ENCODE results near the gene KRTAP10-4.

DNA sequence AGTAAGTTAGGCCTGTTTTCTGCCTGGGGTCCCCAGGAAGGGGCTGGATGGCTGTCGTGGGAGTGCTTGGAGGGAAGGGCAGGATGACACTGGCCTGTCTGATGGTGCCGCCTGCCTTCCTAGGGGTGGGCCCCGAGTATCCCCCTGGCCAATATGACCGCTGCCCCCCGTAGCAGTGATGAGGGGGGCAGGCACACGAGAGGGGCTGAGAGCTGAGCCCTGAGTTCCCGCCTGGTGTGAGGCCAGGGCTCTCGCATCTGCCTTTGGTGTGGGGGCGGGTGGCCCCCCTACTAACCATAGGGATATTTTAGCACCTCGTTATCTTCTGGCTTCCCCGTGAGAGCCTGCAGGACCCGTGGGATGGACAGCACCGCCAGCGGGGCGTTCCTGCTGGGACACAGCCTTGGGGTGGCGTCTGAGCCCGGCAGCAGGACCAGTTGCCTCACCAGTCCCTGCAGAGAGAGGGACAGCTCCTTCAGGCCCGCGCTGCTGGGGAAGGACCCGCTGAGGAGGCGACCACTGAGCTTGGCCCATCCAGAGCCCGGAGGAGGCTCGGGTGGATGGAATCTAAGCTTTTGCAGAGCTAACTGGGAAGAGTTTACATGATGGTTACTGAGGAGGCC lies 43.9 kb upstream of the KRTAP10-4 start:
- TF ChIP-seq, protein P1, sequence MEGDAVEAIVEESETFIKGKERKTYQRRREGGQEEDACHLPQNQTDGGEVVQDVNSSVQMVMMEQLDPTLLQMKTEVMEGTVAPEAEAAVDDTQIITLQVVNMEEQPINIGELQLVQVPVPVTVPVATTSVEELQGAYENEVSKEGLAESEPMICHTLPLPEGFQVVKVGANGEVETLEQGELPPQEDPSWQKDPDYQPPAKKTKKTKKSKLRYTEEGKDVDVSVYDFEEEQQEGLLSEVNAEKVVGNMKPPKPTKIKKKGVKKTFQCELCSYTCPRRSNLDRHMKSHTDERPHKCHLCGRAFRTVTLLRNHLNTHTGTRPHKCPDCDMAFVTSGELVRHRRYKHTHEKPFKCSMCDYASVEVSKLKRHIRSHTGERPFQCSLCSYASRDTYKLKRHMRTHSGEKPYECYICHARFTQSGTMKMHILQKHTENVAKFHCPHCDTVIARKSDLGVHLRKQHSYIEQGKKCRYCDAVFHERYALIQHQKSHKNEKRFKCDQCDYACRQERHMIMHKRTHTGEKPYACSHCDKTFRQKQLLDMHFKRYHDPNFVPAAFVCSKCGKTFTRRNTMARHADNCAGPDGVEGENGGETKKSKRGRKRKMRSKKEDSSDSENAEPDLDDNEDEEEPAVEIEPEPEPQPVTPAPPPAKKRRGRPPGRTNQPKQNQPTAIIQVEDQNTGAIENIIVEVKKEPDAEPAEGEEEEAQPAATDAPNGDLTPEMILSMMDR (IDR thresholded peaks at IDR 0.05; ENCODE audit: insufficient read depth, low read depth, low read length), result no peak
- no peak for TF ChIP-seq EZH2 (IDR thresholded peaks at IDR 0.05; ENCODE audit: insufficient read depth, low read length)

Measured in astrocyte (in vitro differentiated cells and primary cell).